GM23338 (cell line): ENCODE results near the gene GUCA2A. TPM values are rescaled to one million over a fixed set of nuclear protein-coding genes. Genes with fewer than 3 reads are reported as not detected.

Experiments
- ATAC-seq: fragments of 200-7000 bp; cut with Tn5 transposase; 3 replicates; pipeline ENCODE4 v1.9.1; 2020
- DNase-seq: peaks from one replicate; pipeline ENCODE4 v3.0.0-alpha.2; 2015; ENCODE audit warnings: low spot score
- H2AFZ ChIP-seq: fragments of 200-600 bp; sonication (generic); 2 replicates; pipeline ENCODE4 v1.8.0; 2016; ENCODE audit warnings: antibody characterized with exemption, mild to moderate bottlenecking, moderate library complexity
- H3F3A ChIP-seq: fragments of 200-600 bp; sonication (generic); replicated peaks from 2 replicates; pipeline ENCODE4 v1.8.0; 2017; ENCODE audit warnings: antibody characterized with exemption, mixed run types, low read depth
- H3K27ac ChIP-seq: fragments of 200-600 bp; sonication (generic); 2 replicates; pipeline ENCODE4 v1.6.1; 2016; ENCODE audit warnings: low read depth
- H3K27me3 ChIP-seq: fragments of 200-600 bp; sonication (generic); 2 replicates; pipeline ENCODE4 v1.8.0; 2016; ENCODE audit warnings: mild to moderate bottlenecking, mixed run types, moderate library complexity; ENCODE audit not compliant: insufficient read depth
- H3K36me3 ChIP-seq: fragments of 200-600 bp; sonication (generic); 2 replicates; pipeline ENCODE4 v1.8.0; 2016; ENCODE audit warnings: mild to moderate bottlenecking; ENCODE audit not compliant: insufficient read depth
- H3K4me1 ChIP-seq: fragments of 200-600 bp; sonication (generic); 2 replicates; pipeline ENCODE4 v1.8.0; 2016; ENCODE audit warnings: mild to moderate bottlenecking, moderate library complexity; ENCODE audit not compliant: insufficient read depth
- H3K4me2 ChIP-seq: fragments of 200-600 bp; sonication (generic); 2 replicates; pipeline ENCODE4 v1.7.1; 2017; ENCODE audit warnings: mixed run types
- H3K4me3 ChIP-seq: fragments of 200-600 bp; sonication (generic); 2 replicates; pipeline ENCODE4 v1.6.1; 2016; ENCODE audit warnings: mixed run types
- H3K79me2 ChIP-seq: fragments of 200-600 bp; sonication (generic); replicated peaks from 2 replicates; pipeline ENCODE4 v1.8.0; 2017; ENCODE audit warnings: mild to moderate bottlenecking; ENCODE audit not compliant: insufficient read depth
- H3K9me2 ChIP-seq: fragments of 200-600 bp; sonication (generic); 2 replicates; pipeline ENCODE4 v1.8.0; 2017; ENCODE audit not compliant: insufficient read depth
- H4K20me1 ChIP-seq: fragments of 200-600 bp; sonication (generic); replicated peaks from 2 replicates; pipeline ENCODE4 v1.8.0; 2017; ENCODE audit warnings: mild to moderate bottlenecking; ENCODE audit not compliant: insufficient read depth
- H3K27ac Mint-ChIP-seq: 2 replicates; pipeline ENCODE4 v1.8.0; 2020; ENCODE audit warnings: inconsistent platforms, mild to moderate bottlenecking, moderate library complexity, mixed read lengths
- H3K27me3 Mint-ChIP-seq: 3 replicates; pipeline ENCODE4 v1.8.0; 2022; ENCODE audit warnings: low read depth, mild to moderate bottlenecking, moderate library complexity, mixed read lengths, inconsistent platforms; ENCODE audit not compliant: insufficient read depth, poor library complexity
- H3K36me3 Mint-ChIP-seq: 3 replicates; pipeline ENCODE4 v1.8.0; 2021; ENCODE audit warnings: low read depth, mild to moderate bottlenecking, inconsistent platforms, moderate library complexity, mixed read lengths
- H3K4me1 Mint-ChIP-seq: 3 replicates; pipeline ENCODE4 v1.8.0; 2020; ENCODE audit warnings: mild to moderate bottlenecking, inconsistent platforms, mixed read lengths
- H3K4me3 Mint-ChIP-seq: 3 replicates; pipeline ENCODE4 v1.8.0; 2021; ENCODE audit warnings: moderate library complexity, mild to moderate bottlenecking, inconsistent platforms, mixed read lengths
- H3K9me3 Mint-ChIP-seq: 3 replicates; pipeline ENCODE4 v1.8.0; 2020; ENCODE audit warnings: moderate library complexity, mild to moderate bottlenecking, inconsistent platforms, mixed read lengths
- CREB1 ChIP-seq: fragments of 250-450 bp; sonication (Bioruptor Pico); IDR thresholded peaks from 2 replicates; pipeline ENCODE4 v1.5.0; 2020; ENCODE audit warnings: low read depth, mild to moderate bottlenecking, moderate library complexity
- CTCF ChIP-seq, 2 experiments: fragments of 200-600 bp in 1 of 2; sonication (generic) in 1 of 2; conservative IDR thresholded peaks; 2 replicates each; pipeline versions ENCODE4 v1.5.1 to v1.6.1; 2016 to 2017; ENCODE audit warnings: antibody characterized with exemption in 2 of 2, low read depth in 2 of 2, mild to moderate bottlenecking in 2 of 2, moderate library complexity in 1 of 2
- ETS1 ChIP-seq: IDR thresholded peaks from 2 replicates; pipeline ENCODE4 v1.6.1; 2016; ENCODE audit warnings: antibody characterized with exemption
- EZH2 ChIP-seq: fragments of 200-600 bp; sonication (generic); IDR thresholded peaks from one replicate; pipeline ENCODE4 v1.8.0; 2017; ENCODE audit warnings: antibody characterized with exemption, mild to moderate bottlenecking, low read depth; ENCODE audit not compliant: unreplicated experiment
- EZH2phosphoT487 ChIP-seq: fragments of 200-600 bp; sonication (generic); IDR thresholded peaks from one replicate; pipeline ENCODE4 v1.8.1; 2018; ENCODE audit warnings: antibody characterized with exemption; ENCODE audit not compliant: unreplicated experiment
- JUNB ChIP-seq: IDR thresholded peaks from one replicate; pipeline ENCODE4 v1.6.1; 2016; ENCODE audit warnings: antibody characterized with exemption; ENCODE audit not compliant: unreplicated experiment
- NANOG ChIP-seq: IDR thresholded peaks from 2 replicates; pipeline ENCODE4 v1.6.1; 2016; ENCODE audit warnings: antibody characterized with exemption, borderline replicate concordance
- POLR2AphosphoS5 ChIP-seq: IDR thresholded peaks from 2 replicates; pipeline ENCODE4 v1.6.1; 2016; ENCODE audit warnings: antibody characterized with exemption, low read depth
- REST ChIP-seq: IDR thresholded peaks from one replicate; pipeline ENCODE4 v1.6.1; 2018; ENCODE audit warnings: antibody characterized with exemption; ENCODE audit not compliant: unreplicated experiment
- STAT1 ChIP-seq: IDR thresholded peaks from one replicate; pipeline ENCODE4 v1.6.1; 2016; ENCODE audit warnings: antibody characterized with exemption; ENCODE audit not compliant: unreplicated experiment
- ZNF114 ChIP-seq: fragments of 250-450 bp; sonication (Bioruptor Pico); IDR thresholded peaks from 2 replicates; pipeline ENCODE4 v1.5.0; 2020; ENCODE audit warnings: mild to moderate bottlenecking, moderate library complexity
- ZNF331 ChIP-seq: fragments of 250-450 bp; sonication (Bioruptor Pico); IDR thresholded peaks from 2 replicates; pipeline ENCODE4 v1.5.0; 2020; ENCODE audit warnings: low read depth, mild to moderate bottlenecking, moderate library complexity
- ZNF462 ChIP-seq: fragments of 250-450 bp; sonication (Bioruptor Pico); IDR thresholded peaks from 2 replicates; pipeline ENCODE4 v1.5.0; 2020; ENCODE audit warnings: mild to moderate bottlenecking, moderate library complexity
- polyA plus RNA-seq: library from polyadenylated mRNA; unstranded; fragments of >200 nt; fragmentation: Nextera tagmentation; extraction: Ambion mirVana; gene quantifications from 2 replicates; pipeline ENCODE4 v1.2.1, GENCODE V29; 2016
- total RNA-seq: library from RNA; depleted of rRNA; stranded (reverse); fragments of >200 nt; shearing (Covaris generic); gene quantifications from 2 replicates; pipeline ENCODE4 v1.2.3, GENCODE V29; 2014

The GUCA2A gene
- total and polyA plus RNA-seq, 2 experiments from 2014 or later: not detected

- Mint-ChIP-seq H3K27me3 (no peaks in the 10 kb centered on the region), H3K4me3 (no peak overlapping the region), H3K4me1 (no peaks in the 10 kb centered on the region), H3K36me3 (no peaks in the 10 kb centered on the region), H3K27ac (no peak overlapping the region), H3K9me3 (no peaks in the 10 kb centered on the region)
- Histone ChIP-seq H3F3A (no peaks in the 10 kb centered on the region), H3K4me2 (no peak overlapping the region), H3K4me1 (no peaks in the 10 kb centered on the region), H2AFZ (no peak overlapping the region), H3K27me3 (no peaks in the 10 kb centered on the region), H3K36me3 (0 out of 2 replicates have a peak, but pooled peaks cover 2% of the 10 kb centered on the region), H3K9me2 (no peaks in the 10 kb centered on the region), H4K20me1 (no peaks in the 10 kb centered on the region), H3K27ac (no peak overlapping the region), H3K79me2 (no peaks in the 10 kb centered on the region), H3K4me3 (no peak overlapping the region)
- DNase-seq: no peak
- no peak for ATAC-seq
- no peak for TF ChIP-seq ETS1
- no peak for TF ChIP-seq POLR2AphosphoS5
- TF ChIP-seq ZNF114 (CRISPR knock-in tag): no peak
- no peak for TF ChIP-seq REST
- no peak for TF ChIP-seq JUNB
- no peak for TF ChIP-seq CTCF (conservative IDR thresholded peaks at IDR 0.05; ENCODE audit: low read depth in 2 of 2)
- no peak for TF ChIP-seq EZH2
- no peak for TF ChIP-seq STAT1
- no peak for TF ChIP-seq ZNF462 (CRISPR knock-in tag)
- no peak for TF ChIP-seq ZNF331
- no peak for TF ChIP-seq NANOG
- TF ChIP-seq CREB1 (CRISPR knock-in tag): no peak
- no peak for TF ChIP-seq EZH2phosphoT487
Measured at GRCh38 chr1:42127767-42128166, 36.8 kb downstream of the GUCA2A start.
